DOHH2 (cell line): ENCODE data around the gene HSH2D.

Experiments used
- H3F3A ChIP-seq: fragments of 200-600 bp; sonication (generic), shearing (Covaris generic); 2 replicates; pipeline ENCODE4 v1.6.0; 2016; ENCODE audit warnings: antibody characterized with exemption, mild to moderate bottlenecking; ENCODE audit not compliant: control insufficient read depth, insufficient read depth
- H3K27ac ChIP-seq: fragments of 200-600 bp; sonication (generic); 2 replicates; pipeline ENCODE4 v1.5.1; 2014; ENCODE audit warnings: low read depth, mild to moderate bottlenecking, low read length, moderate library complexity
- H3K27me3 ChIP-seq: fragments of 200-600 bp; sonication (generic); 2 replicates; pipeline ENCODE4 v1.6.1; 2014; ENCODE audit warnings: mild to moderate bottlenecking, low read length, mixed read lengths; ENCODE audit not compliant: control insufficient read depth
- H3K36me3 ChIP-seq: fragments of 200-600 bp; sonication (generic); 2 replicates; pipeline ENCODE4 v1.6.1; 2014; ENCODE audit warnings: mild to moderate bottlenecking, low read length, moderate library complexity, mixed read lengths; ENCODE audit not compliant: control insufficient read depth
- H3K4me1 ChIP-seq: fragments of 200-600 bp; sonication (generic); 2 replicates; pipeline ENCODE4 v1.6.1; 2014; ENCODE audit warnings: mild to moderate bottlenecking, low read length, mixed read lengths; ENCODE audit not compliant: control insufficient read depth
- H3K4me2 ChIP-seq: fragments of 200-600 bp; sonication (generic); 2 replicates; pipeline ENCODE4 v1.6.0; 2014; ENCODE audit warnings: mild to moderate bottlenecking, low read length, moderate library complexity
- H3K4me3 ChIP-seq: fragments of 200-600 bp; sonication (generic); 2 replicates; pipeline ENCODE4 v1.5.1; 2014; ENCODE audit warnings: mild to moderate bottlenecking, low read length, mixed read lengths
- H3K79me2 ChIP-seq: fragments of 200-600 bp; sonication (generic); 2 replicates; pipeline ENCODE4 v1.6.1; 2014; ENCODE audit warnings: mild to moderate bottlenecking, low read length, mixed read lengths; ENCODE audit not compliant: control insufficient read depth
- H3K9me2 ChIP-seq: fragments of 200-600 bp; sonication (generic); replicated peaks from 2 replicates; pipeline ENCODE4 v1.6.1; 2014; ENCODE audit warnings: mild to moderate bottlenecking, low read length, mixed read lengths; ENCODE audit not compliant: control insufficient read depth
- H3K9me3 ChIP-seq: fragments of 200-600 bp; sonication (generic); 2 replicates; pipeline ENCODE4 v1.6.1; 2014; ENCODE audit warnings: antibody characterized with exemption, low read length, mixed read lengths; ENCODE audit not compliant: control insufficient read depth, insufficient read depth
- H4K20me1 ChIP-seq: fragments of 200-600 bp; sonication (generic); 2 replicates; pipeline ENCODE4 v1.6.0; 2014; ENCODE audit warnings: low read depth, mild to moderate bottlenecking, antibody characterized with exemption, low read length, moderate library complexity; ENCODE audit not compliant: control insufficient read depth, insufficient read depth
- CTCF ChIP-seq: fragments of 200-600 bp; sonication (generic); IDR thresholded peaks from one replicate; pipeline ENCODE4 v1.5.1; 2014; ENCODE audit warnings: antibody characterized with exemption, mild to moderate bottlenecking, low read depth, low read length; ENCODE audit not compliant: poor library complexity, severe bottlenecking
- EZH2phosphoT487 ChIP-seq: fragments of 200-600 bp; sonication (generic); IDR thresholded peaks from 2 replicates; pipeline ENCODE4 v1.6.1; 2017; ENCODE audit warnings: borderline replicate concordance, mild to moderate bottlenecking, antibody characterized with exemption, low read length, moderate library complexity, mixed read lengths

The HSH2D gene

DNA sequence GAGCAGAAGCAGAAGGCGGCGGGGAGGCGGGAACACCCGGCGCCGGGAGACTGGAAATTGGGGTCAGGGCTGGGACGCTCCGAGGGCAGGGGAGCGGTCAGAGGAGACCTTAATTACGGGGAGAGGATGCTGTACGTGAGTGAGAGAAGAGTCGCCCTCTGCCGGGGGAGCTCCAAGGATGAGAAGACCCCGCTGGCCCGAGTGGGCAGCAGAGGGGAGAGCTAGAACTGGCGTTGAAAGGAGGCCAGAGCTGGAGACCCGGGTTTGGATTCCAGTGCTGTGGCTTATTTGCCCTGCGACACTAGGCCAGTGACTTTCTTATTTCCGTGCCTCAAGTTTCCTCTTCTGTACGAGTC is 42.3 kb downstream of the HSH2D start:
- Histone ChIP-seq H3K9me3 (no peaks in the 10 kb centered on the region), H3K27ac (peak overlapping the region; percentile 54), H3K36me3 (peaks cover 40% of the 10 kb centered on the region), H3K4me1 (peaks cover 34% of the 10 kb centered on the region), H3K27me3 (no peaks in the 10 kb centered on the region), H3F3A (0 out of 2 replicates have a peak, but pooled peaks cover 4% of the 10 kb centered on the region), H3K4me2 (peak overlapping the region; percentile 83), H3K79me2 (peaks cover 29% of the 10 kb centered on the region), H3K9me2 (no peaks in the 10 kb centered on the region), H3K4me3 (peak overlapping the region; percentile 96), H4K20me1 (no peaks in the 10 kb centered on the region)
- TF ChIP-seq EZH2phosphoT487 (no peak), CTCF (peak; percentile 58)

DNA sequence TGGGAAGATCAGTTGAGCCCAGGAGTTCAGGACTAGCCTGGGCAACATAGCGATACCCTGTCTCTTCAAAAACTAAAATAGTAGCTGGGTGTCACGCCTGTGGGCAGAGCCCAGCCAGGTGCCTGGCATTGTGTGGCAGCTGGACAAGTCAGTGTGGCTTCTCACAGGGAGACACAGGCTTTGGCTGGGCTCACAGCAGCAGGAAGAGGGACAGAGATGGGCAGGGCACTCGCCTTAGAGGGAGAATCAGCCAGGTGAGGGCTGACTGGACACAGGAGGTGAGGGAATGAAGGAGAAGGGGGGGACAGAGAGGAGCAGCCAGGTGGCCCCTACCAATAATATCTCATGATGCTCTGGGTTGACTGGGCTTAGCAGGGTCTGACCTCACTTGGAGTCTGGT is 45.0 kb downstream of the HSH2D start:
- Histone ChIP-seq H3K4me3 (no peak overlapping the region), H3K36me3 (peaks cover 58% of the 10 kb centered on the region), H3K4me1 (peaks cover 15% of the 10 kb centered on the region), H3K4me2 (no peak overlapping the region), H3K27me3 (no peaks in the 10 kb centered on the region), H4K20me1 (no peaks in the 10 kb centered on the region), H3K9me3 (no peaks in the 10 kb centered on the region), H3K9me2 (no peaks in the 10 kb centered on the region), H3F3A (peaks cover 2% of the 10 kb centered on the region; the same call in 1 of the 2 replicates), H3K79me2 (peaks cover 29% of the 10 kb centered on the region), H3K27ac (no peak overlapping the region)
- TF ChIP-seq CTCF, result no peak
- TF ChIP-seq EZH2phosphoT487, result no peak

DNA sequence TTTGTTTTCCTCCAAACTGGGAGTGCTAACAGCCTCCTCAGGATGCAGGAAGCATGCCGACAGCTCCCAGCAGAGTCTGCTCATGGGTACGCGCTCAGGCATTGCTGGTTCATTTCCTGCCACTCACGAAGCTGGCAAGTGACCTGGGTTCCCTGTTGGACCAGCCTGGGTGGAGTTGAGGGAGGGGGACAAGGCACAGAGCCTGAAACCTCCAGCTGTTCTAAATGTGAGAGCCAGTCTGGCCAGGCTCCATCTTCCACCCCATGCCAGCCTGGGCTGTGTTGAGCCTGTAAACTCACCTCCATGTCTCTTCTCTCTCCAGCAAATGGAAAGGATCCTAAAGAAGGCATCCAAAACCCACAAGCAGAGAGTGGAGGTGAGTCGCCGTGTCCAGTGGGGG is 46.7 kb downstream of the HSH2D start:
- TF ChIP-seq EZH2phosphoT487, result no peak
- no peak for TF ChIP-seq CTCF
- no peak overlapping the region for H3K4me3 ChIP-seq
- H4K20me1 ChIP-seq, result no peaks in the 10 kb centered on the region
- H3K27me3 ChIP-seq, result no peaks in the 10 kb centered on the region
- peaks cover 60% of the 10 kb centered on the region for H3K36me3 ChIP-seq
- H3K9me3 ChIP-seq, result no peaks in the 10 kb centered on the region
- no peaks in the 10 kb centered on the region for H3K9me2 ChIP-seq
- peaks cover 10% of the 10 kb centered on the region for H3K4me1 ChIP-seq
- no peak overlapping the region for H3K27ac ChIP-seq
- peaks cover 29% of the 10 kb centered on the region for H3K79me2 ChIP-seq
- H3K4me2 ChIP-seq, result no peak overlapping the region
- H3F3A ChIP-seq, result peaks cover 2% of the 10 kb centered on the region; the same call in 1 of the 2 replicates
